PC-9 (cell line): ENCODE measurements around the gene RC3H2.

Experiments
- EZH2 ChIP-seq: fragments of 200-600 bp; sonication (generic); IDR thresholded peaks from 2 replicates; pipeline ENCODE4 v1.8.0; 2017; ENCODE audit warnings: antibody characterized with exemption, low read depth
- TF ChIP-seq, protein P1 (sequence below): fragments of 200-600 bp; sonication (generic); conservative IDR thresholded peaks from 2 replicates; pipeline ENCODE4 v1.6.1; 2017; ENCODE audit warnings: mixed run types, antibody characterized with exemption, mild to moderate bottlenecking, moderate library complexity

DNA sequence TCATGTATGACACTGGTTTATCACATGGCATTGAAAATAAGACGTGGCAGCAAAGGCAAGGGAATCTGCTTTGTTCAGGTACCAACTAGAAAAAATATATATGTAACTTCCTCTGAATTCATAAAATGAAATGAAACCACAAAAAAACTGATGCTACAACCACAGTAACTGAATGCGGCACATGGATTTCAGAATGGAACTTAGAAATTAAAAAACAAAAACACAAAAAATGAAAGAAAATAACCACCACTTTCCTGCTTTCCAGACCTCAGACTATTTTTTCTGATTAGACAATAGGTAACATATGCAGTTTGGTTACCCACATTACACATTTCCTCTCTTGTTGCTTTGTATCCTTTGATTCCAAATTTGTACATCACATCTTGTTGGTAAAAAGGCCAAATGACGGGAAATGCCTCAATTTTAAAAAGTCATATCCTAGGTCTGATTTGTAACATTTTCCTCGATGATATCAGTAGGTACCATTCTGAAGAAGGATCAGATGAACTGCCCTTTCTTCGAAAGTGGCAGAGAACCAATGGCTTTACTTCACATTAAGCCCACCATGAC, 58.7 kb downstream of the RC3H2 start:
- TF ChIP-seq, protein P1, sequence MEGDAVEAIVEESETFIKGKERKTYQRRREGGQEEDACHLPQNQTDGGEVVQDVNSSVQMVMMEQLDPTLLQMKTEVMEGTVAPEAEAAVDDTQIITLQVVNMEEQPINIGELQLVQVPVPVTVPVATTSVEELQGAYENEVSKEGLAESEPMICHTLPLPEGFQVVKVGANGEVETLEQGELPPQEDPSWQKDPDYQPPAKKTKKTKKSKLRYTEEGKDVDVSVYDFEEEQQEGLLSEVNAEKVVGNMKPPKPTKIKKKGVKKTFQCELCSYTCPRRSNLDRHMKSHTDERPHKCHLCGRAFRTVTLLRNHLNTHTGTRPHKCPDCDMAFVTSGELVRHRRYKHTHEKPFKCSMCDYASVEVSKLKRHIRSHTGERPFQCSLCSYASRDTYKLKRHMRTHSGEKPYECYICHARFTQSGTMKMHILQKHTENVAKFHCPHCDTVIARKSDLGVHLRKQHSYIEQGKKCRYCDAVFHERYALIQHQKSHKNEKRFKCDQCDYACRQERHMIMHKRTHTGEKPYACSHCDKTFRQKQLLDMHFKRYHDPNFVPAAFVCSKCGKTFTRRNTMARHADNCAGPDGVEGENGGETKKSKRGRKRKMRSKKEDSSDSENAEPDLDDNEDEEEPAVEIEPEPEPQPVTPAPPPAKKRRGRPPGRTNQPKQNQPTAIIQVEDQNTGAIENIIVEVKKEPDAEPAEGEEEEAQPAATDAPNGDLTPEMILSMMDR, result no peak
- no peak for TF ChIP-seq EZH2
